GM19455 (cell line): ENCODE data around the gene STXBP1.
A peak's percentile ranks its signal among the peaks of the same experiment; 100 is the strongest.

ENCODE experiments used
- ATAC-seq: cut with Tn5 transposase; IDR thresholded peaks from one replicate; pipeline ENCODE4 v1.9.1; 2021; ENCODE audit not compliant: unreplicated experiment

STXBP1 gene

GRCh38 chr9:127730799-127731410 is 118.8 kb downstream of the STXBP1 start:
- ATAC-seq = no peak

GRCh38 chr9:127731938-127732337 is 119.9 kb downstream of the STXBP1 start:
- no peak for ATAC-seq

- no peak for ATAC-seq
Observed at GRCh38 chr9:127732444-127732843, 120.4 kb downstream of the STXBP1 start.

- ATAC-seq = no peak
Observed at GRCh38 chr9:127733614-127734013, 121.5 kb downstream of the STXBP1 start.

- ATAC-seq = no peak
Observed at GRCh38 chr9:127734247-127734746, 122.2 kb downstream of the STXBP1 start.

- ATAC-seq = peak; percentile 87
Observed at GRCh38 chr9:127734747-127735529, 122.9 kb downstream of the STXBP1 start, which contains the start of gene TOR2A. Gene TOR2A, minus strand, starts transcription at chr9:127735294. Its CDS starts 24 bp downstream, at chr9:127735270.

- no peak for ATAC-seq
Observed at GRCh38 chr9:127735530-127736185, 123.6 kb downstream of the STXBP1 start.

GRCh38 chr9:127738666-127739065 is 126.6 kb downstream of the STXBP1 start:
- ATAC-seq = no peak

- ATAC-seq = no peak
Observed at GRCh38 chr9:127739614-127740330, 127.7 kb downstream of the STXBP1 start.

GRCh38 chr9:127741831-127742434 is 129.9 kb downstream of the STXBP1 start:
- no peak for ATAC-seq
